ENCODE data around the gene SIK1.
"Not testable (repeated sequence)": the region's sequence is repeated elsewhere in the genome, so short reads cannot be mapped to it uniquely, and the experiment has no call there.

The SIK1 gene

DNA sequence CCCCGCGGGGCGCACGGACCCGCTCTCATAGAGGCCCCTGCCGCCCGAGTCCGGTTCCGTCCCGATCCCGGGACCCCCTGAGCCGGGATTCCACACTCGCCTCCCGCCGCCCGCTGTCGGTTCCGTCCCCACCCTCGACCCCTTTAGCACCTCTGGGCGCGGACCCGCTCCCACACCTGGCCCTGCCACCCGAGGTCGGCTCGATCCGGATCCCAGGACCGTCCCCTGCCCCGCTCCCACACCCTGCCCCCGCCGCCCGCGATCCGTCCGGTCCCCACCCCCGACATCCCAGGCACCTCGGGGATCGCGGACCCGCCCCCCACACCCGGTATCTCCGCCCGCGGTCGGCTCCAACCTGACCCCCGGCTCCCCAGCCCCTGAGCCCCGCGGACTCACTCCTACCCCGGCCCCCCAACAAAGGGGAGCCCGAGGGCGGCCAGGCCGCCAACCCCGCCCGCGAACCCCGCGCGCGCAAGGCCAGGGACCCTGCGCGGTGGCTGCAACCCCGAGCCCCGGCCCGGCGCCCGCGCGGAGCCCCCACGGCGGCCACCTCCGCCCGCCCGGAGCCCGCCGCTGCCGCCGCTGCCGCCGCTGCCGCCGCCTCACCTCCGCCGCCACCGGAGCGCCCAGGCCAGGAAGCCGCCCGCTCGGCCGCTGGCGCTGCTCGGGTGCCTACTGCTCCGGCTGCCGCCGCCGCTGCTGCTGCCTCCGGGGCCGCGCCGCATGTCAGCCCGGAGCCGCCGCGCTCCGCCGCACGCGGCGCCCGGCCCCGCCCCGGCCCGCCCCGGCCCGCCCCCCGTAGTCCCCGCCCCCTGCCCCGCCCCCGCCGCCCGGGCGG is at the start of gene SIK1:
Gene SIK1 (minus strand): TSS at position 728 of the 838 bp plus-strand sequence. CDS start 953 bp downstream, outside the sequence.
- DNase-seq (ENCODE audit: low spot score) = not testable (repeated sequence)

DNA sequence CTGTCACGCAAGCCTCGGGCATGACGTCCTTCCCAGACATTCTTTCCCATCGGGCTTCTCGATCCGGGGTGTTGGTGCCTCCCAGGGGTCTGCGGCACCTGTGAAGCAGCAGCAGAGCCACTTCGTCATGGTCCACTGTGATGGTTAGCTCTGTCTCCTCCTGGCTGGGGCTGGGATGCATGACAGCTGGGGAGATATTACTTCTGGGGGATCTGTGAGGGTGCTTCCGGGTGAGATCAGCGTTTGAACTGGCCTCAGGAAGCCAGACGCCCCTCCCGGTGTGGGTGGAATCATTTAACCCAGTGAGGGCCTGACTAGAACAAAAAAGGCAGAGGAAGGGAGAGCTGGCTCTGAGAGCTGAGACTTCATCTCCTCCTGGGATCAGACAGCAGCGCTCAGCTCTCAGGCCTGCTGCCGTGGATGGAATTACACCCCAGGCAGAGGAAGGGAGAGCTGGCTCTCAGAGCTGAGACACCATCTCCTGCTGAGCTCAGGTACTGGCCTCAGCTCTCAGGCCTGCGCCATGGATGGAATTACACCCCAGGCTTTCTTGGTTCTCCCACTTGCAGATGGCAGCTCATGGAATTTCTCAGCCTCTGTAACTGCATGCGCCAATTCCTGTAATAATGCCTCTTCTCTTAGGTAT is 44.8 kb upstream of the SIK1 start:
- DNase-seq (ENCODE audit: low spot score) = not testable (repeated sequence)

GRCh38 chr21:43469719-43470458 is 43.0 kb upstream of the SIK1 start:
- not testable (repeated sequence) for DNase-seq (ENCODE audit: low spot score)

DNA sequence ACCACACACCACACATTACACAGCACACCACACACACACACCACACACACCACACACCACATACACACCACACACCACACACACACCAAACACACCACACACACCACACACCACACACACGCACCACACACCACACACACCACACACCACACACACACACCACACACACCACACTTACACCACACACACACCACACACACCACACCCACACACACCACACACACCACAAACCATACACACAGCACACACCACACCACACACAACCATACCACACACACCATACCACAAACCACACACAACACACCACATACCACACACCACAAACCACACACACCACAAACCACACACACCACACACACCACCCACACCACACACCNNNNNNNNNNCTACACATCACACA is 40.9 kb upstream of the SIK1 start:
- no peak for DNase-seq (ENCODE audit: low spot score)

GRCh38 chr21:43465159-43465558 is 38.2 kb upstream of the SIK1 start:
- DNase-seq (ENCODE audit: low spot score) = not testable (repeated sequence)

DNA sequence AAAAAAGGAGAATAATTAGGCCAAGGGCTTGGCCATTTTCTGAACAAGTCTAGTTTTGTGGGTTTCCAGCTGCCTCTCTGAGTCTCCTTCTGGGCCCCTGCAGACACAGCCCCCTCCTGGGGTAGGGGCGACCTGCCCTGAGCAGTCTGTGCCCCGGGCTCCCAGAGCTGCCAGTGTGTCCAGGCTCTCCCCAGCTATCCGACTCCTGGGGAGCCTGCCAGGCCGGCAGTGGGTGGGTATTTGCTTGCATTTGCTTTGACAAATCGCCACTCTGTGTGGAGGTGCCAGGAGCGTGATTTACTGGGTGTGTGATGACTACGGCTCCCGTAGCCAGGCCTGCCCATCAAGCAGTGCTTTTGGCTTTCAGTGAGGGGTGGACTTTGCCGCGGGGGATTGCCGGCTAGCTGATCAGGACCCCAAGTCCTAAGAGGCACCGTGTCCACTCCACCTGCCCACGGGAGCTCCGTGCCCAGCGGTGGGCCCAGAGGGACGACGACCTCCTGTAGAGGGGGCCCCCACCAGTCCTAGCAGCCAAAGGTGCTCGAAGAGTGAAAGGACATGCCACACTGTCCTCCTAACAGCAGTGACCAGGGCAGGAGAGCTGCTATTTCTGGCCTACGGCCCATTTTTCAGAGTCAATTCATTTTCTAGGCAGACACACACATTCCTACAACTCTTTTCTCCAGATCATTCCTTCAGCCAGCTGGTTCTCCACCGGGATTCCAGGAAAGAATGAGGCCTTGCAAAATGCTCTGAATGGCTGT is 36.7 kb upstream of the SIK1 start:
- not testable (repeated sequence) for DNase-seq (ENCODE audit: low spot score)

- not testable (repeated sequence) for DNase-seq (ENCODE audit: low spot score)
Measured at GRCh38 chr21:43462932-43463331, 36.0 kb upstream of the SIK1 start.

DNA sequence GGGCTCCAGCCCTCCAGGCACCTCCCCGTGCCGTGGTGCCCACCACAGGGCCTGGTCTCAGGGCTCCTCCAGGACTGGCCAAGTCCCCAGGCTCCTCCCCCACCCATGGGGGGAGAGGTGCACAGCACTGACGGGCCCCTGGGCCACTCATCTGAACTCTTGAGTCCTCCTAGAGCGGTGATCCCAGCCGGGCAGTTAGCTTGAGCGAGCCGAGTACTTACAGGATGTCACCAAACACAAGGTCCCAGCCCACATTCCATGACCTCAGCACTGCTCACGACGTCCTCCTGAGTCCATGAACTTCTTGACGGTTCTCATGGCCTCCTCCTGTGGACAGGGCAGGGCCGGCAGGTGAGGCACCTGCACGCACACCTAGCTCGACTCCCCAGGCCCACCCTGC is 33.5 kb upstream of the SIK1 start:
- DNase-seq (ENCODE audit: low spot score) = not testable (repeated sequence)

DNA sequence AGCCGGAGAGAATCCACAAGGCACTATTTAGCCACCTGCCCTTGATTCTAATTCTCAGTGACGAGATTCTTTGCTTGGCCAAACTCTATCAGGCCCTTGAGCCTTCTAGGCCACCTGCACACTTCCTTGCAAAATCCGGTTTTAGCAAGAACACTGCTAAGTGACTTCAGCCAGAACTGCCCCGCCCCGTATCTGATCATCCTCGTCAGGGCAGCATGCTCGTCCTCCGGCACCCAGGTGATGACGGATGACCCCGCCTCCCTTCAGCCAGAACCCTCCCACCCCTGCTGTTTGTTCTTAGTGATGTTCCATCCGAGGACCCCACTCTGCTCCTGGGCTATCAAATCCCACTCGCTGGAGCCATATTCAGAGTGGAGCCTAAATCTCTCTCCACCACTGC is 32.1 kb upstream of the SIK1 start:
- not testable (repeated sequence) for DNase-seq (ENCODE audit: low spot score)

DNA sequence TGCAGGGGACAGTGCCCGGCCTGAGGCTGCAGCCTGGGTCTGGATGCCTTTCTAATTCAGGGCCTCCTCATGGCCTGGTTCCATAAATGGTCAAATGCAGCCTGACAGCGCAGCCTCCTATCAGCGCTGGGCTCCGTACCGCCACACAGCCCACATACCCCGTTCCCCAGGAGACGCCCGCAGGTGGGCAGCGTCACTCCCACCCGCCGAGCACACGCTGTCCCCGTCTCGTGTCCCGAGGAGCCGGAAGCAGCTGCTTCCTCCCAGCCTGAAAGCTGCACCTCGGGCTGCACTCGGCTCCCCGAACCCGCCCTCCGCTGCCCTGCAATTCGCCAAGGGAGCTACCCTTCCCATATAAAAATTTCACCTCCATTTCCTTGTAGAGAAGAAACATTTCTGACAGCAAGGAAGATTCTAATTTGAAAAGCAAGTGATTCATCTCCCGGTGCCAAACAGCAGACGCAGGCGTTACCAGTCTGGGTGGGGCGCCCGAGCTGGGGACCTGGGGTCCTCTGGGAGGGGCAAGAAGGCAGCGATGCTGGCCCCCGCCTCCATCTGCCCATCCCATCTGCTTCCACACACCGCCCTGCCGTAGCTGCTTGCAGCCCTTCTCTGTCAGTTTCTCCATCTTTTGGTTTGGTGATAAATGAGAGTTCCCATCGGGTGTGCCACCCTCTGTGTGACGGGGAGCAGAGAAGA is 29.8 kb upstream of the SIK1 start:
- DNase-seq (ENCODE audit: low spot score) = not testable (repeated sequence)

DNA sequence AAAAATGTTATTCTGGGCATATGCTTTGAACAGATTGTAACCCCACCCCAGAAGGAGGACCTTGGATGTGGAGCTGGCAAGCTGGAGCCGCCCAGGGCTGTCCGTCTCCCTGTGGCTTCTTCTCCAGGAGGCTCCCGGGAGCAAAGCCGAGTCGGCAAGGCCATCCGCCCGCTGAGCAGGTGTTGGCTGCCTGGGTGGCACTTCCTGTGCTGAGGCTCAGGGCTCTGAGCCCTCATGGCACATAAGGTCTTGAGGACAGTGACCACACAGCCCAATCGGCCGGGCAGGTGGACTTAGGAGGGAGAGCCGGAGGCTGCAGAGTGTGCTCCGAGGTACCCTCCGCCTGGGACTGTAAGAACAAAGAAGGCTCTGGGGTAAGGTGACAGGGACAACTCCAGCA is 28.8 kb upstream of the SIK1 start:
- DNase-seq (ENCODE audit: low spot score) = not testable (repeated sequence)

- DNase-seq (ENCODE audit: low spot score) = not testable (repeated sequence)
Measured at GRCh38 chr21:43454176-43454575, 27.2 kb upstream of the SIK1 start.

- not testable (repeated sequence) for DNase-seq (ENCODE audit: low spot score)
Measured at GRCh38 chr21:43451850-43452249, 24.9 kb upstream of the SIK1 start.

- DNase-seq (ENCODE audit: low spot score) = not testable (repeated sequence)
Measured at GRCh38 chr21:43450287-43450686, 23.4 kb upstream of the SIK1 start.

DNA sequence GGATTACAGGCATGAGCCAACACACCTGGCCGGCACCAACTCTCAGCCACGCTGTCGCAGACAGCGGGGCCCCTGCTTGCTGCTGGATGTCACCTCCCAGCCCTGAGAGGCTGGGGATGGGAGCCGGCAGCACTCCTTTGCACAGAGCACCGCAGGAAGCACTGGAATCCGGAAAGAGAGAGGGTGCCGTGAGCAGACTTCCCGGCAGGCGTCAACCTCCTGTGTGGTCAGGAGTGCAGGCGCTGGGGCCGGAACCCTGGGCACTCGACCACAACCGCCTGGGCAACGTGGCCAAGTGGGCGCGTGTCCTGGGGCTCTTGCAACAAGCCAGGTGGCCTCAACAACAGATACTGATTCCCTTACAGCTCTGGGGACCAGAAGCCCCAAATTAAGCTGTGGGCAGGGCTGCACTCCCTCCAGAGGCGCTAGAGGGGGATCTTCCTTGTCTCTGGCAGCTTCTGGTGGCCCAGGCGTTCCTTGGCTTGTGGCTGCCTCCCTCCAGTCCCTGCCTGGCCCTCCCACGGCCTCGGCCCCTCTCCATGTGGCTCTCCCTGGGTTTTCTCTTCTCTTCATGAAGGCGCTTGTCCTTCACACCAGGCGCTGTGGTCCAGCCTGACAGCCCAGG is 20.5 kb upstream of the SIK1 start:
- DNase-seq (ENCODE audit: low spot score) = not testable (repeated sequence)

DNA sequence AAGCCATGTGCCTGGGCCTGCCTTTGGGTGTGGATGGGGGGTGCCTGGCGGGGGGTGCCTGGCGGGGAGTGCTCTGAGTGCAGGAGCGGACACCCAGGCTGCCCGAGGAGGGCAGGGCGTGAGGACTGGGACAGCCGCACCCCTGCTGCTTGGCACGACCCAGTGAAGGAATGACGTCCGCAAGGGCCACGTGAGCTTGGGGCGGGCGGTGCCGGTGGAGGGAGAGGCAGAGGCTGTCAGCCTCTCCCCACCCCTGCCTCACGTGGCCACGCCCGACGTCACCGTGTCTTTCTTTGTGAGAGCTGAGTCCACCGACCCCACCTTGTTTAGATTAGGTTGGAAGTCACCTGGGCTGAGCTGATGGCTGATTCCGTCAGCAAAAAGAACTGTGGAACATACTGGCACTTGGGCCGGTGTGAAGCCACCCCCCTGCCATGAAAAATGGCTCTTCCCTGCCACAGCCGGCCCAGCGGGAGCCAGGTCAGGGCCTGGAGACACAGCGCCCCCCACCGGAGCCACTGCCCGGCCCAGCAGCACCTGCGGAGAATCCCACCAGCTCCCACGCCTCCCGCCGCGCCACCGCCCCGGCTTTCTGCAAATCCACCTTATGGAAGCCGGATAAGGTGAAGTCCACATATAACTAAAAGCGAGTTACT is 19.5 kb upstream of the SIK1 start:
- not testable (repeated sequence) for DNase-seq (ENCODE audit: low spot score)

GRCh38 chr21:43444524-43444923 is 17.6 kb upstream of the SIK1 start:
- DNase-seq (ENCODE audit: low spot score) = not testable (repeated sequence)

GRCh38 chr21:43442571-43442970 is 15.6 kb upstream of the SIK1 start:
- DNase-seq (ENCODE audit: low spot score) = not testable (repeated sequence)

- DNase-seq (ENCODE audit: low spot score) = not testable (repeated sequence)
Measured at GRCh38 chr21:43440835-43441727, 14.2 kb upstream of the SIK1 start.

Data from globus pallidus (tissue), 1 donor.